ENCODE measurements around the gene GFY. TPM values are rescaled to one million over a fixed set of nuclear protein-coding genes. Genes with fewer than 3 reads are reported as not detected.

Gene GFY
- total and polyA plus RNA-seq, 10 of the 15 experiments (the other 5 are each of a cell fraction or from before 2014, with no cell fraction given): 0.05 TPM; not detected in 9

- no peaks in the 10 kb centered on the region for H3K36me3 ChIP-seq (ENCODE audit: control insufficient read depth in 2 of 2, insufficient read depth in 2 of 2, low read length in 1 of 2)
- no peak overlapping the region for H3K27ac ChIP-seq (ENCODE audit: control insufficient read depth, insufficient read depth)
- TF ChIP-seq POLR2A (IDR thresholded peaks at IDR 0.05; ENCODE audit: low read depth, low read length) (no peak), SUZ12 (IDR thresholded peaks at IDR 0.05; ENCODE audit: unreplicated experiment) (peak; percentile 86), ZBTB33 (IDR thresholded peaks at IDR 0.05) (no peak), USF1 (IDR thresholded peaks at IDR 0.05; ENCODE audit: borderline replicate concordance, extremely low read length, insufficient read depth, low read depth, low read length) (peak; percentile 37)
- H4K20me1 ChIP-seq (ENCODE audit: control insufficient read depth, insufficient read depth): no peaks in the 10 kb centered on the region
- in situ Hi-C loops (cut with MboI) (no loop called here), intact Hi-C loops (cut with micrococcal nuclease; ENCODE audit: unreplicated experiment) (no loop called here)
- no peaks in the 10 kb centered on the region; the same call in 1 of the 2 replicates for H3K4me1 ChIP-seq (ENCODE audit: control insufficient read depth, insufficient read depth, low read length)
- H3K9me3 ChIP-seq (replicated peaks; ENCODE audit: control insufficient read depth, insufficient read depth, low read length): no peaks in the 10 kb centered on the region
- no peak overlapping the region for H2AFZ ChIP-seq (ENCODE audit: control insufficient read depth, low read depth, low read length)
- no peak for FAIRE-seq
- POLR2A ChIA-PET: interaction anchor here (0.6 kb wide), 1 partner anchor 159 kb away, joined by 3 read pairs; no protein-coding TSS in a partner anchor
- SMC1A ChIA-PET (ENCODE audit: uncharacterized antibody, unreplicated experiment): interaction anchor here (1.4 kb wide), 1 partner anchor 202 kb away, joined by 3 read pairs; no protein-coding TSS in a partner anchor
- 4% methylated on average over 41 of the region's 45 CpGs for WGBS (ENCODE audit: insufficient coverage, insufficient replicate concordance, low lambda C conversion rate, missing lambda C conversion rate)
- RAD21 ChIA-PET (ENCODE audit: unreplicated experiment): interaction anchor here (0.7 kb wide), 1 partner anchor 40 kb away, joined by 3 read pairs; the partner anchor contains the start of gene KASH5
- H3K9ac ChIP-seq (ENCODE audit: control insufficient read depth, insufficient read depth, low read length): no peak overlapping the region
- no TSS peak for BruUV-seq (replicated peaks)
- CTCF ChIA-PET: interaction anchor here (1.3 to 3.3 kb wide), 3 partner anchors 24 to 46 kb away, joined by 3 to 17 read pairs (median 3); no protein-coding TSS in a partner anchor
- no peak overlapping the region for H3K4me2 ChIP-seq (ENCODE audit: control insufficient read depth, insufficient read depth)
- H3K27me3 ChIP-seq (replicated peaks in 1 of 2; ENCODE audit: control insufficient read depth in 2 of 2, insufficient read depth in 2 of 2, low read length in 1 of 2): peaks cover 12 to 26% of the 10 kb centered on the region in 2 experiments
- H3K4me3 ChIP-seq: no peak overlapping the region
- DNase-seq (ENCODE audit: low read depth, low spot score): no peak
- H3K79me2 ChIP-seq (ENCODE audit: control insufficient read depth, insufficient read depth, low read length): no peaks in the 10 kb centered on the region
- ATAC-seq: peak; percentile 62
Measured at GRCh38 chr19:49427855-49428546, 2.8 kb downstream of the GFY start.

Measured in GM12878 (cell line).